Measurements from ENCODE around the gene TRMU.
A peak's percentile ranks its signal among the peaks of the same experiment; 100 is the strongest.

Gene TRMU

DNA sequence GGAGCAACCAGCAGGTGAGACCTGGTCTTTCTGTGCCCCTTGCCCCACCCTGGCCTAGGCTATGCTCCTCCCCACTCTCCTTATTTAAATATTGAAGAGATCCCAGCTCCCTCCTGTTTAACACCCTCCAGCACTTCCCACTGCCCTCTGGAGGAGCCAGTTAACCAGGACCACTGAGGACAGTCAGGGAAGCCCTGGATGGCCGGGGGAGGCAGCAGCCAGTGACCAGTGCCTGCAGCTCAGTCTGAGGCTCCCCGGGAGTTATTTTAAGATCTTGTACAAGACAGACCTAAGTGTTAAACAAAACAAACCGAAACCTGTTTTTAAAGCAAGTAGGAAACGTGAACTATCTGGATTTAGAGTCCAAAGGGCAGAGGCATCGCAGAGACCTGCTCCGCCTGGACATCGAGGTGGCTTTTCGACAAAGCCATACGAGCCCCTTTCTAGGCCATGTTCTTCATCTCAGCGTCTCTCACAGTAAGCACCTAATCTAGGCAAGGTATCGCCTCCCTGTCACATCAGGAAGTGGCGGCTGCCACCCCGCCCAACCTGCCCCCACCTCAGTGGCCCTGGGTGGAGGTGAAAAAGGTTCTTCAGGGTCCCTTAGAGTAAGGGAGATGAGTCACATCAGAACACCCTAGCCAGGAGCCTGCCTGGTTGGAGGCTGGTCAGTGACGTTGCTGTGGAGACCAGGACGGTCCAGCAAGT is 35.2 kb downstream of the TRMU start:
- no peak for DNase-seq

DNA sequence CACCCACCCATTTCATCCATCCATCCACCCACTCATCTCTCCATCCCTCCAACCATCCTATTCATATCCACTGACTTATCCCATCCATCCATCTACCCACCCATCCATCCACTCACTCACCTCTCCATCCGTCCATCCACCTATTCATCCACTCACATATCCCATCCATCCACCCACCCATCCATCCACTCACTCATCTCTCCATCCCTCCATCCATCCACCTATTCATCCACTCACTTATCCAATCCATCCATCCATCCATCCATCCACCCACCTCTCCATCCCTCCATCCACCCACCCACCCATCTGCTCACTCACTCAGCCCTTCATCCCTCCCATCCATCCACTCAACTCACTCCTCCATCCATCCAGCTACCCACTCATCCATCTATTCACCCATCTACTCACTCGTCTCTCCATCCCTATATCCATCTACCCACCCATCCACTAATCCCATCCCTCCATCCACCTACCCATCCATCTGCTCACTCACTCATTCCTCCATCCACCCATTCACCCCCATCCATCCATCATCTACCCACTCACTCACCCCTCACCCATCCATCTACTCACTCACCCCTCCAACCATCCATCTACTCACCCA is 36.2 kb downstream of the TRMU start:
- DNase-seq = no peak

DNA sequence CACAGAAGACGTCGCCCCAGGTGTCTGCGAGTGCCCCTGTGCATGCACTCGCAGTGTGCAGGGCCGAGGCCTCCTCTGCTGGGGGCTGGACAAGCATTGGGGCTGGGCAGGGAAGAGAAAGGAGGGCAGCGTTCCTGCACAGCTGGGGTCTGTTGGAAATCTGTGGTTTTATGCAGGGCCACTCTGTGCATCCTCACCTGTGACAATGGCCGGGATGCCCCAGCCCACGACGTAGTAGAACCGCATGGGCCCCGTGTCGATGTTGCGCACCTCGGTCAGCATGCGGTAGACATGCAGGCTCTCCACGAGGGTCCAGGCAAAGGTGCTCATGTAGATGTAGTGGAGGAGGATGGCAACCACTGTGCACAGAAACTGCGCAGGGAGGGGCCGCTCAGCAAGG is 37.2 kb downstream of the TRMU start:
- DNase-seq = no peak

DNA sequence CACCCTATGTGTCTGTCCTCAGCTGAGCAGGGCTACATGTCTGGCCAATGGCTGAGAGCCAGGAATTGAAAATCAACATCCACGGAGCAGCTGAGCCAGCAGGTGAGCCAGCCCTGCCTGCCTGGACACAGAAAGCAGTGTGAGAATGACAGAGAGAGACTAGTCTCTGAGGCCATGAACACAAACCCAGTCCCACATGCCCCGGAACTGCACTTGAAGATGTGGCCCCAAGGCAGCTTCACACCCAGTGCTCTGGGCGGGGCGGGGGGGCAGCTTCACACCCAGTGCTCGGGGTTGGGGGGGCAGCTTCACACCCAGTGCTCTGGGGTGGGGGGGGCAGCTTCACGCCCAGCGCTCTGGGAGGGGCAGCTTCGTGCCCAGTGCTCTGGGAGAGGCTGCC is 37.6 kb downstream of the TRMU start:
- DNase-seq = no peak

DNA sequence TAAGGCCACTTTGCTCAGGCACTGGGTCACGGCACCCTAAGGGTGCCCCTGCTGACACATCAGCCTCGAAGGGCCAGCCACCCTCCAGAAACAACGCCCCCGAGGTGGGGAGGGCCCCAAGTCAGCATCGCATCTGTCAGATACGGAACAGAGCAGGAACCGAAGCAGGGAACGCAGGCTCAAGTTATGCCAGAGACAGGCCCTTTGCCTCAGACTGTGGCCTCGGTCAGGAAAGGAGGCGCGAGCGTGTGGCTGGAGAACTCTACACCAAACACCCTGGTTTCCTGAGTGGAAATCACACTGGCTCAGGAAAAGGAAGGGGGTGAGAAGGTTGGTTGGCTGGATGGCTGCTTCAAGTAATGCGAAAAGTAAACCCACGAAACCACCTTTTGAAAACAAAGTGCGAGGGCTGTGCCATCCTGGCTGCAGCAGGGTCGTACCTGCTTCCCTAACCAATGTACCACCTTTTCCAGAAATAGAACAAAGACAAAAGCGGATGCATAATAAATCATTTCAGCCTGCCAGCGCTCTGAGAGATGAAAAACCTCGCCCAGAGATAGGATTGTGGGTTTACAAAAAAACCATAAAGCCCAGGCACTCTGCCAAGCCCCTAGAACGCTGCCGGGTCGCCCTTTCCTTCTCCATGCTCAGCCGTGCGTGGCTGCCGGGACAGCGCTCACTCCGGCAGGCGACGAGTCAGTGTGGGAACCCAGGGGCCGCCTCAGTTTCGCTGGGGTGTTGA is 38.6 kb downstream of the TRMU start:
- DNase-seq = peak in 1 of 4 experiments; percentile 19

DNA sequence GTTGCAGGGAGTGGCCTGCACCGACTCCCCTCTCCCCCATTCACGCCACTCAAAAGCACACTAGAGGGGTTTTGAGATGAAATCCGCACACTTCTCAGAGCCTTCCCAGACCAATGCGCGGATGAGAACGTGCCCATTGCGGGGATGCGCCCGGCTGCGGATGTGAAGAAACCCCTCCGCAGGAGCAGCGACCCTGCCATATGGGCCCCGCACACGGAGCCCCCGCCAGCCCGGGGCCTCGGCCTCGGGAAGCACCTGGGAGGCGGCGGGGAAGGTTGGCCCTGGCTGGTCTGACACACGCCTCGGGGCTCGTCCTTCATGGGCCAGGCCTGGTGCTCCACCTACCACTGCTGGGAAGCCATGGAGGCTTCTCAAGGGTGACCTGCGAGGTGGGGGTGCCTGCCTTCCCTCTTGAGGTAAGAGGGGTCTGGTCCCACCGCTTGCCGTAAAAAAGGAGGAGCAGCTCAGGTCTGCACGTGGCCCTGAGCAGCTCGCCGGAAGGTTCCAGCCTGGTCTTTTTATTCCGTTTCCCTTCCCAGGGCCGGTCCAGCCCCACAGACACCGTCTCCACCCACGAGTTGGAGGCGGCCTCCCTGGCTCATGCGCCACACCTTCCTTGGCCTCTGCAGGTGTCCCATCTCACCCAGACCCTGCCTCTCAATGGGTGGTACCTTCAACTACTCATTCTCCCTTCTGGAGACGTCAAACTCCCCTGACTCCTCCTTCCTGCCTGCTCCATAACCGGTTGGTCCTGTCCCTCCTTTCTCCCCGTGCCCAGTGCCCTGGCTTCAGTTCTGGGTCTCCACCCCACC is 39.4 kb downstream of the TRMU start:
- no peak for DNase-seq

DNA sequence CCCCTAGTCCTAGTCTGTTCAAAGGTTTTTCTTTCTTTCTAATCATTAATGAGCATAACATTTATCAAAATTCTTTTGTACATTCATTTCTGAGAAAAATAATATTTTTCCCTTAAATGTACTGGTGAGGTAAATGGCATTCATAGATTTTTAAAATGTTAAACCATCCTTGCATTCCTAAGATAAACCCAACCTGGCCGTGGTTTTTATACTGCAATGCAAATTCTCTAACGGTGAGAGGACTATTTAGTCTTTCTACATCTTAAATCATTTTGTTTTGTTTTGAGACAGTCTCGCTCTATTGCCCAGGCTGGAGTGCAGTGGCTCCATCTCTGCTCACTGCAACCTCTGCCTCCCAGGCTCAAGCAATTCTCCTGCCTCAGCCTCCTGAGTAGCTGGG is 40.6 kb downstream of the TRMU start:
- DNase-seq = no peak

DNA sequence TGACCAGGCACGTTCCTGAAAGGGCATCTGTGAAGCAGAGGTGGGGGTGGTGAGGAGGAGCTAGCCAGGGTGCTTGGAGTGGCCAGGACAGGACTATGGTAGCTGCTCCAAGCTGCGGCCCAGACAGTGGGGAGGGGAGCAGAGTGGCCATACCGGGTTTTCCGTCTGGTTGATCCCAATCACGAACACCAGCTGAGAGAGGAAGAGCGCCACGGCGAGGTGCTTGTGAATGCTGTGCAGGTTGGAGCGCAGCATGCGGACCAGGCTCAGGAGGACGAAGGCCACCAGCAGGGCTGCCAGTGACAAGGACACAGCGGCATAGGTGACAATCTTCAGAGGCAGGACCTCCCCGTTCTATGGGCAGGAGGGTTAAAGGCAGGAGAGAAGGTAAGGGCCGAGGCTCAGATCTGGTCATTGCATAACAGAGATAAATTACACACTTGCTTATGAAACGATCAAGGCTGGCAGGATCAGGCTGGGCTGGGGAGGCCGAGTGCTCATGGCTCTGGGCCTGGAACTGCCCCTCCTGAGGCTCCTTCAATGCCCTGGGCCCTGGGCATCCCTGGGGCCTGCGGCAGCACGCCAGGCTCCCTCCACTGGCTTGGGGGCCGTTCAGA is 41.5 kb downstream of the TRMU start:
- DNase-seq = no peak

DNA sequence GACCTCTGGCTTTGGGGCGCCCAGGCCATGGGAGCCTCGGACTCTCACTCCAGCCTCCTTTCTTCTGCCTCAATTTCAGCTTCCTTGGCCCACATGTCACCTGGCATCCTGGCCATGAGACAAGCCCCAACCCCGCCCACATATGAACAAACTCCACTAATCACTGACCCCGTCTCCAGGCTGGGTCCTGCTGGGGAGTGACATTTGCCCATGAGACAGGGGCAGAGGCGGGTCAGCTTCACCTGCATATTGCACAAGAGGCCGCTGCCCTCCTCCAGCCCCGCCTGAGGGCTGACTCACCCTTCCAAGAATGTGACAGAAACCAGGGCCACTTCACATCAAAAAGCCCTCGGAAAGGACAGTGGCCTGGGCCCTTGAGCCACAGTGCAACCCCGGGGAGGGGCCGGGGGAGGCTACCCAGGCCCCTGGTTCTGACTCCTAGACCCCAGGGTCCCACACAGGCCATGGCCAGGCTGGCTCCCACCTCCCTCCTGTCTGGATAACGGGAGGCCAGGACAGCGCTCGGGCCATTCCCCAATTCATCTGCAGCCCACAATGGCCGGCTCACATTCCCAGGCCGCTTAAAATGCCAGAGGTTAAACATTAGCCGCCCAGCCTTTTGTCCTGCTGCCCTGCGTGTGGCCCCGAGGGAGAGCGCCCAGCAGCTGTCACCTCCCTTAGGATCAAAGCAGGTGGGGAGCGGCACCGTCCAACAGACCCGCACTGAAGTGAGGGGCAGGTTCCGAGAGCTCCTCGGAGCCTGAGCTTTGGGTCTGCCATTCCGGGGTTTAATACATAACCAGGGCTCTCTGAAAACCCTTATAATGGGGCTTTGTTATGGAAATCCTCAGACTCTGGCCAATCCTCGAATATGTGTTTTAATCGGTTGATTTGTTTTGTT is 42.3 kb downstream of the TRMU start:
- DNase-seq = peak in 3 of 4 experiments; percentile 12 to 32 (median 16)

DNA sequence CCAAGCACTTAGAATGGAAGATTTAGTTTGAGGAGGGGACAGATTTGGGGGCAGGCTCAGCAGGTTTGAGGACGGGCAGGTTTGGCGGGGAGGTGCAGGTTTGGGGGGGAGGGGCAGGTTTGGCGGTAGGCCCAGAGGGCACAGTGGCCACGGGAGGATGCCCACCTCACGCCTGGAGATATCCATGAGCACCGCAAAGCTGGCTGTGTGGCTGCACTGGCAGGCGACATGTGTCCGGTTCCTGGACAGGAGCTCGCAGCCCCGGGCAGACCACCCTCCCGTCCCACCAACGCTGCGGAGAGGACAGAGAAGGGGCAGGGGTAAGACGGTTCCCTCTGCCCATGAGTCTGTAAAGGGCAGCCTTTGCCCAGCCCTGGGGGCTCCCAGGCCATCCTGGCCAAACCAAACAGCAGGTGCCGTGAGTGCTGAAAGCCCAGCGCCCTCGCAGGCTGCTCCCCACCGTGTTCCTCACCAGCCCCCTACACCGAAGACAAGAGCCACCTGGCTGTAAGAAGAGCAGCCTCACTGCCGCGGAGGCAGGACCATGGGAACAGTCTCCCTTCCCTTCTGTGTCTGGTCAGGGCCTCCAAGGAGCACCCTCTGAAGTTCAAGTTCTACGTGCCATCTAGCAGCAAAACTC is 43.0 kb downstream of the TRMU start:
- DNase-seq = no peak

DNA sequence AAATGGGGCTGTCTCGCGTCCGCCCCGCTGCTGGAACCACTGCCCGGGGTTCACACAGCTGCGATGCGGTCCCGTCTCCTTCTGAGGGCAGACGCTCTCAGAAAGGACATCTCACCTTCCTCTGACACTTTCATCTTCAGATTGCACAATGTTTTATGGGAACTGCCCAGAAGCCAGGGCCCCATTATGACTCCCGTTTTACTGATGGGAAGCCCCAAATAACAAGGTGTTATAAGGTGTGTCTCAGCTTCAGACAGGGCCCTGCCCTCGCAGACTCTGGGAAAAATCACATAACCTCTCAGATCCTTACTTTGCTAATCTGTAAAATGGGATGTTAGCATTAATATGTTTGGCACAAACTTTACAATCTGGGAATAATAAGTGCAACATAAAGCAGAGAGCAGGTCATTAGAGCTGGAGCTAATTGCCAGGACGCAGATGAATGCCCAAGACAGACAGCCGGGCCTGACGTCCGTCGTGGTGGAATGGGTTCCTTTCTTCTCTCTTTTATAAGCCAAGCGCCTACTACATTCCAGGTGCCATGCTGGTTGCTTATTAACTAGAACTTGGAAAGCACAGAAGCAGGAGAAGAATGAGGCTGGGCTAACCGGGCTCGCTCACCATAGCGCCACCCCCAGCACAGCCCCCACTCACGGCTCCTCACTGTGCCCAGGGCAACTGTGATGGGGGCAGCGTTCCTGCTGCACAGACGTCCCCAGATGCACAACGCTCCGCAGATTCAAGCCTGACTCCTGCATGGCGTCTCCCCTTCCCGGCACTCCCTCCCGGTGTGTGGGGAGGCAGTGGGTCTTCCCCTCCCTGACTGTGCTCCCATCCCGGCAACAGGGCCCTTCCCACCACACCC is 43.8 kb downstream of the TRMU start:
- DNase-seq = no peak

DNA sequence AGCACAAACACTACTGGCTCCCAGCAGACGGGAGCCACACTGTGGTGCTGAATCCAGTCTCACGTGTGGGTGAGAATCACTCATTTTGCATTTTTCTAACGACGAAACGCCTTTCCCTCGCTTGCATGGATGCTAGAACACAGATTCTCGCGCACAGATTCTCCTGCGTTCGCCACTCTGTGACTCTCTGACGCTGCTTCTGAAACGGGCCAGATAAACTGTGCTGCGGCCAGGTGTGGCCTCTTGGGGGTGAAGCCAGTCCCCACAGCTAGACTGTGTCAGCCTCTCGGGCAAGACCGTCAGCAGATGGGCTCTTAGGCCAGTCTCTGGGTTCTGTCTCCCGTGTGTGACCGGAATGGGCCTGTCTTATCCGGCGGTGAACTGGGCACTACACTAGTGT is 44.6 kb downstream of the TRMU start:
- no peak for DNase-seq

DNA sequence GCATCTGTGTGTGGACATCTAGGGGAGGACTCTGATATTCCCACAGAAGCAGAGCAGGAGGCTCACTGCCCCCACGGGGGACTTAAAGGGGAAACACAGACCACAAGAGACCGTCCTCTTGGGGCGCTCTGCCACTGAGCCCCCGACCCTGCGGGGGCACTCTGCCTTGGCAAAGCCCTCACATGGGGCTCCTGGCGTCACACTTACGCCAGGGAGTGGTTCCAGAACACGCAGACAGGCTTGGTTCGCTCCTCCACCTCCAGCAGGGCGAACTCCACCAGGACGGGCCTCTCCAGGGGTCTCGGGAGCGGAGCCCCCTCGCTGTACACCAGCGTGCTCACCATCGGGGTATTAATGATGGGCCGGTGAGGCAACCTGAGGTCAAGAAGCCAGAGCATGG is 45.1 kb downstream of the TRMU start:
- DNase-seq = no peak

DNA sequence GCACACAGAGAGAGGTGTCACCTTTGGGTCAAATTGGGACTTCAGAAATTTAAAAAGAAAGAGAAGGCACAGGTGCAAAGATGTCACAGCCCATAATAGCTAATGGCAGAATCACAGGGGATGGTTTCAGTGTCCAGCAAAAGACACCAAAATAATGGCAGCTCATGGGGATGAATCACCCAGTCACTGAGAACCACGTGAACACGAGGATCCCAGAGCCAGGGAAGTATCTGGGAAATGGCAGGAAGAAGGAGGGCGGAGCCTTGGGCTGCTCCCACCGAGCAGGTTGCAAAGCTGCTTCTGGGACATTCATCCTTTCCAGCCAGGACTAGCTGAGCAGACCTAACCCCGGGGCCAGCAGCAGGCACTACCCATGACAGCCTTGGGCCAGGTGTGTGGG is 45.6 kb downstream of the TRMU start:
- no peak for DNase-seq

DNA sequence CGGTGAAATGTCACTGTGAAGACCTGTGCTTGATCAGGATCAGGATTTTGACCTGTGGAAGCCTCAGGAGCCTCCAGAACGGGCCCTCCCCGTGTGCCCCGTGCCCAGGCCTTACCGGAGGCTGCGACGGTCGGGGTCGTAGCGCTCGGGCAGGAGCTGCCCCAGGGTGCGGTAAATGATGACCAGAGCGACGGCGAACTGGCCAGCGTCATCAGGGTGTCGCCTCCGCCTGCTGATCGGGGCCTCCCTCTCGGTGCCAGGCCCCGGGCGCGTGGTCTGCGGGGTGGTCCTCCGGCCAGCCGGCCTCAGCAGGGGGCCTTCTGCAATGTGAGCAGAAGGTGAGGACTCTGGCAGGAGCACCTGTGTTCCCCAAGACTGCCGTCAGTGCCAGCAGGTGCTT is 46.2 kb downstream of the TRMU start:
- no peak for DNase-seq

DNA sequence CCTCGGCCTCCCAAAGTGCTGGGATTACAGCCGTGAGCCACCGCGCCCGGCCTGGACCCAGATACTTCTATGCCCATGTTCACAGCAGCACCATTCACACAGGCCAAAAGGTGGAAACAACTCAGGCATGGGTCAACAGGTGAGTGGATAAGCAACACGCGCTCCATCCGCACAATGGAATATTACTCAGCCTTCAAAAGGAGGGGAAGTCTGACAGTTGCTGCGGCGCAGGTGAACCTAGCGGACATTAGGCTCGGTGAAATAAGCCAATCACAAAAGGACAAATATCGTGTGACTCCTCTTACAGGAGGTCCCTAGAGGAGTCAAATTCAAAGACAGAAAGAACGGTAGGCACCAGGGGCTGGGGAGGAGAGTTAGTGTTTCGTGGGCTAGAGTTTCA is 47.0 kb downstream of the TRMU start:
- DNase-seq = no peak

DNA sequence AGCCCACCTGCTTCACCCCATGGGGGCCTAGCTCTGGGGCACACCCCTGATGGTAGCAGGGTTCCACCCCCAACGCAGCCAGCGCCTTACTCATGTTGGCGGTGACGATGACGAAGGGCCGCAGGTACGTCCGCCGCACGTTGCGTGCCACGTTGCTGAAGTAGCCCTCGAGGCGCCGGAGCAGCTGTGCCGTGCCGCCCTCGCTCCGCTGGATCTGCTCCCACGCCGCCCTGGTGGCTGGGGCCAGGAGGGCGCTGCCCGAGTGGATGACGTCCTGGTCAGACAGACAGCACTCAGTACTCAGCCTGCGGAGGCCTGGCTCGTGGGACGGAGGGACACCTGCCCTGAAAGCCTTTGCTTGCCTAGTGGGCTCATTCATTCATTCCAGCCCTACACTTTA is 50.8 kb downstream of the TRMU start:
- peak in 1 of 4 experiments; percentile 15 for DNase-seq

DNA sequence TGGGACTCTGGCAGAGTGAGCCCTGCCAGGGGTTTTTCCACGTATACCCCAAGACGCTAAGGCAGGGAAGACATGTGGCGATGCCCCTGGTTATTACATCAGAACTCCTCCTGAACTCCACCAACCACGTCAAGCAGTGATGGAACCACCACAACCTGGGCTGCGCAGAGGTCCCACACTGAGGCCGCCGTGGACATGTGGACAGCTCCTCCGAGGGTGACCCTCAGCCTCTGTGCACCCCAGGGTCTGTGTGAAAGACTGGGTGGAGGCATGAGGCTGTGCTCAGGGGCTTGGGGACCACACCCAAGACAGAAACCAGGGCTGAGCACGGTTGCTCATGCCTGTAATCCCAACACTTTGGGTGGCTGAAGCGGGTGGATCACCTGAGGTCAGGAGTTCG is 52.2 kb downstream of the TRMU start:
- no peak for DNase-seq

DNA sequence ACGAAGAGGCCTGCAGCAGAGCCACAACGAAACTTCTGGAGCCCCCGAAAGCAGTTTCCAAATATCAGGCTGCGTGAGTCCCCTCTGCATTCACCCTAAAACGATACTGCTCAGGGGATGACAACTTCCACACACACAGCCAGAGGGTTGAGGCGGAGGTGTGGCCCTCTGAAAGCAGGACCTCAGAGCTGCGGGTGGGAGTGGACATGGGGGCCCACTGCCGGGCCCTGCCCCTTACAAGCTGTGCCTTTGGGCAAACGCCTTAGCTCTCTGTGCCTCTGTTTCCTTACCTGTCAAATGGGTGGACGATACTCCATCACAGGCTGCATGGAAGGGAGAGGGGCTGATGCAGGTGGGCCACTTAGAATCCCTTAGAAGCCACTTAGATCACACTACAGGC is 53.1 kb downstream of the TRMU start:
- DNase-seq = no peak

DNA sequence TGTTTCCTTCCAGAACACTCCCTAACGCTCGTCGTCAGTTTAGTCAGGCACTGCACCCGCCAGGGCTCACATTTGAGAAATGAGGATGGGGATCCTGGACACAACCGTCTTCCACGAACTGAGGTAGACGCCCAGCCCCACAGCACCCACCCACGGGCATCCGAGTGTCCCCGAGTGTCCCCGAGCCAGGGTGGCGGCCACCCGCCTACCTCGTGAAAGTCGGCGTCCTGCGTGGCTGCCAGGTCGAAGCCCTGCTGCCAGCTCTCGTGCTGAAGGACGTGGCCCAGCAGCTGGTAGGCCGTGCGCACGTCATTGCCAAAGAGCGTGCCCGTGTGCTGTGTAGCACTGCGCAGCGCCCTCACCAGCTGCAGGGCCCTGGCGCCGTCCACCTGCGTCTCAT is 53.6 kb downstream of the TRMU start:
- DNase-seq = no peak
